Posterior cingulate gyrus (tissue), 11 donors: ENCODE data around the gene LRRC55.

Experiments
- DNase-seq, 10 donors: peaks; one replicate each; pipeline versions ENCODE4 v3.0.0 to v3.0.0-alpha.2; 2020 to 2021; ENCODE audit warnings: mixed read lengths in 3 of 10
- intact Hi-C: fragments of 100-400 bp; cut with DNase I; formaldehyde crosslinking; loops from one replicate; pipeline ENCODE4 v1.15.1; 2023

Gene LRRC55

GRCh38 chr11:57181678-57182305 is at the start of gene LRRC55:
LRRC55 (plus strand) TSS chr11:57181953; CDS start chr11:57182023, 70 bp downstream.
- peak in 2 of 10 donors; percentile 82 to 86 for DNase-seq
- intact Hi-C loops: no loop called here

GRCh38 chr11:57133366-57134038 is 48.3 kb upstream of the LRRC55 start:
- DNase-seq: no peak
- intact Hi-C loops: loop anchor here (5.0 kb wide), 1 partner anchor 114 kb away; no protein-coding TSS in a partner anchor

- intact Hi-C loops: loop anchor here (5.0 kb wide), 1 partner anchor 113 kb away; no protein-coding TSS in a partner anchor
- DNase-seq: no peak
Measured at GRCh38 chr11:57134284-57134683, 47.5 kb upstream of the LRRC55 start.

GRCh38 chr11:57135020-57135751 is 46.6 kb upstream of the LRRC55 start:
- intact Hi-C loops: no loop called here
- no peak for DNase-seq

GRCh38 chr11:57140568-57140967 is 41.2 kb upstream of the LRRC55 start:
- intact Hi-C loops: no loop called here
- no peak for DNase-seq

GRCh38 chr11:57143459-57143858 is 38.3 kb upstream of the LRRC55 start:
- intact Hi-C loops: no loop called here
- DNase-seq: no peak

- no peak for DNase-seq
- intact Hi-C loops: no loop called here
Measured at GRCh38 chr11:57144075-57144474, 37.7 kb upstream of the LRRC55 start.

GRCh38 chr11:57144531-57145320 is 37.0 kb upstream of the LRRC55 start:
- DNase-seq: no peak
- intact Hi-C loops: no loop called here

GRCh38 chr11:57146301-57146700 is 35.5 kb upstream of the LRRC55 start:
- intact Hi-C loops: no loop called here
- no peak for DNase-seq

GRCh38 chr11:57148621-57149020 is 33.1 kb upstream of the LRRC55 start:
- DNase-seq: no peak
- intact Hi-C loops: no loop called here

GRCh38 chr11:57150454-57150917 is 31.3 kb upstream of the LRRC55 start:
- intact Hi-C loops: no loop called here
- DNase-seq: no peak

- DNase-seq: no peak
- intact Hi-C loops: no loop called here
Measured at GRCh38 chr11:57152134-57152533, 29.6 kb upstream of the LRRC55 start.

GRCh38 chr11:57153448-57153847 is 28.3 kb upstream of the LRRC55 start:
- intact Hi-C loops: no loop called here
- no peak for DNase-seq

- intact Hi-C loops: no loop called here
- no peak for DNase-seq
Measured at GRCh38 chr11:57154739-57155138, 27.0 kb upstream of the LRRC55 start.

- intact Hi-C loops: no loop called here
- DNase-seq: no peak
Measured at GRCh38 chr11:57155400-57155799, 26.4 kb upstream of the LRRC55 start.

- intact Hi-C loops: no loop called here
- DNase-seq: peak in 1 of 10 donors; percentile 78
Measured at GRCh38 chr11:57155838-57156607, 25.7 kb upstream of the LRRC55 start.

- no peak for DNase-seq
- intact Hi-C loops: no loop called here
Measured at GRCh38 chr11:57156928-57157327, 24.8 kb upstream of the LRRC55 start.

GRCh38 chr11:57157624-57158023 is 24.1 kb upstream of the LRRC55 start:
- intact Hi-C loops: no loop called here
- DNase-seq: no peak

- intact Hi-C loops: no loop called here
- DNase-seq: no peak
Measured at GRCh38 chr11:57158180-57158579, 23.6 kb upstream of the LRRC55 start.

GRCh38 chr11:57158599-57158998 is 23.2 kb upstream of the LRRC55 start:
- intact Hi-C loops: no loop called here

More at GRCh38 chr11:57158599-57158998, 23.2 kb upstream of the LRRC55 start:
- DNase-seq: no peak
